Endothelial cell of umbilical vein (primary cell): ENCODE measurements around the gene SPATA3. TPM values are rescaled to one million over a fixed set of nuclear protein-coding genes. Genes with fewer than 3 reads are reported as not detected.

ENCODE experiments used
- BruUV-seq: library from RNA; stranded (reverse); fragments of 400-500 nt; replicated peaks from 2 replicates; lab custom pipeline; 2021; lab: Mats Ljungman, UMichigan
- CTCF ChIA-PET: fragments of 300-600, 350-600 bp; sonication (Branson Sonifier 250); formaldehyde crosslinking; loops from one replicate; lab custom pipeline; 2021; ENCODE audit warnings: antibody characterized with exemption, inconsistent platforms; lab: Charles Lee
- POLR2A ChIA-PET: fragments of 300-600, 350-600 bp; sonication (Branson Sonifier 250); formaldehyde crosslinking; loops from one replicate; lab custom pipeline; 2021; ENCODE audit warnings: antibody characterized with exemption, inconsistent platforms; lab: Charles Lee
- DNase-seq: peaks from one replicate; pipeline ENCODE4 v3.0.0-alpha.2; 2011; ENCODE audit warnings: low read depth, low spot score
- FAIRE-seq: peaks from 2 replicates; lab custom pipeline; 2011; peaks lifted over from hg19 to GRCh38; lab: Jason Lieb, UNC
- H2AFZ ChIP-seq: 2 replicates; pipeline ENCODE4 v1.6.0; 2012; ENCODE audit warnings: low read depth, low read length, control low read depth, inconsistent platforms
- H3K27ac ChIP-seq: 2 replicates; pipeline ENCODE4 v1.5.1; 2011; ENCODE audit warnings: low read depth, mild to moderate bottlenecking, control low read depth, low read length, moderate library complexity; ENCODE audit not compliant: insufficient read depth
- H3K27me3 ChIP-seq, 2 experiments: 2 replicates each; pipeline versions ENCODE4 v1.6.0 to v1.6.1; 2011; ENCODE audit warnings: low read length in 2 of 2, mixed read lengths in 1 of 2; ENCODE audit not compliant: control insufficient read depth in 2 of 2, insufficient read depth in 2 of 2
- H3K36me3 ChIP-seq, 2 experiments: 2 replicates in 1 of 2; 3 replicates in 1 of 2; pipeline ENCODE4 v1.5.1; 2011; ENCODE audit warnings: low read length in 2 of 2, mild to moderate bottlenecking in 1 of 2, moderate library complexity in 1 of 2; ENCODE audit not compliant: control insufficient read depth in 2 of 2, insufficient read depth in 2 of 2; ENCODE audit errors: extremely low read depth in 1 of 2
- H3K4me1 ChIP-seq: 3 replicates; pipeline ENCODE4 v1.5.1; 2011; ENCODE audit warnings: mild to moderate bottlenecking, low read length; ENCODE audit not compliant: control insufficient read depth, insufficient read depth; ENCODE audit errors: extremely low read depth
- H3K4me2 ChIP-seq: 2 replicates; pipeline ENCODE4 v1.6.1; 2011; ENCODE audit warnings: low read length, control low read depth, mixed read lengths; ENCODE audit not compliant: insufficient read depth
- H3K4me3 ChIP-seq, 3 experiments: fragments of 200-600 bp in 1 of 3; sonication (generic), shearing (Covaris generic) in 1 of 3; replicated peaks in 1 of 3; 2 replicates each; pipeline ENCODE4 v1.5.1; 2011 to 2016; ENCODE audit warnings: control low read depth in 3 of 3, low read length in 3 of 3, mild to moderate bottlenecking in 2 of 3, inconsistent platforms in 1 of 3, low read depth in 1 of 3, moderate library complexity in 1 of 3; ENCODE audit not compliant: insufficient read depth in 1 of 3
- H3K79me2 ChIP-seq: 2 replicates; pipeline ENCODE4 v1.6.0; 2012; ENCODE audit warnings: low read length, inconsistent platforms; ENCODE audit not compliant: control insufficient read depth, insufficient read depth
- H3K9ac ChIP-seq: replicated peaks from 2 replicates; pipeline ENCODE3; 2011; ENCODE audit warnings: low read length, control low read depth; ENCODE audit not compliant: insufficient read depth; ENCODE audit errors: extremely low read depth
- H3K9me1 ChIP-seq: replicated peaks from 3 replicates; pipeline ENCODE4 v1.6.0; 2011; ENCODE audit warnings: mild to moderate bottlenecking, low read length; ENCODE audit not compliant: control insufficient read depth, insufficient read depth; ENCODE audit errors: extremely low read depth
- H3K9me3 ChIP-seq: replicated peaks from 2 replicates; pipeline ENCODE4 v1.5.1; 2012; ENCODE audit warnings: low read length, inconsistent platforms; ENCODE audit not compliant: control insufficient read depth, insufficient read depth
- H4K20me1 ChIP-seq: replicated peaks from 2 replicates; pipeline ENCODE3; 2011; ENCODE audit warnings: mild to moderate bottlenecking, low read length; ENCODE audit not compliant: control insufficient read depth, insufficient read depth; ENCODE audit errors: extremely low read depth
- EZH2 ChIP-seq: IDR thresholded peaks from 2 replicates; pipeline ENCODE4 v1.6.1; 2012; ENCODE audit warnings: borderline replicate concordance, low read depth, mild to moderate bottlenecking, moderate library complexity, low read length, inconsistent platforms; ENCODE audit not compliant: severe bottlenecking
- FOS ChIP-seq: IDR thresholded peaks from 2 replicates; pipeline ENCODE4 v1.6.1; 2011; ENCODE audit warnings: mild to moderate bottlenecking, low read length, moderate library complexity, borderline replicate concordance; ENCODE audit not compliant: insufficient read depth
- GATA2 ChIP-seq: IDR thresholded peaks from 2 replicates; pipeline ENCODE4 v1.7.0; 2011; ENCODE audit warnings: low read depth, mild to moderate bottlenecking, moderate library complexity, mixed read lengths, low read length; ENCODE audit not compliant: insufficient read length, insufficient read depth
- JUN ChIP-seq: IDR thresholded peaks from 2 replicates; pipeline ENCODE4 v1.6.1; 2011; ENCODE audit warnings: borderline replicate concordance, low read depth; ENCODE audit not compliant: insufficient read length, insufficient read depth
- MYC ChIP-seq: IDR thresholded peaks from one replicate; pipeline ENCODE4 v1.6.1; 2011; ENCODE audit warnings: mild to moderate bottlenecking, low read depth, low read length
- POLR2A ChIP-seq: IDR thresholded peaks from 2 replicates; pipeline ENCODE4 v1.6.1; 2012; ENCODE audit warnings: low read depth, mild to moderate bottlenecking, control low read depth, low read length
- POLR2AphosphoS5 ChIP-seq: IDR thresholded peaks from 2 replicates; pipeline ENCODE4 v1.6.1; 2012; ENCODE audit warnings: low read depth, mild to moderate bottlenecking, control low read depth, low read length, moderate library complexity; ENCODE audit not compliant: insufficient read depth
- dilution Hi-C: fragments of 300-500 bp; cut with MboI; formaldehyde crosslinking; loops from one replicate; pipeline ENCODE4 v1.15.0; 2019; ENCODE audit warnings: low sequenced_read_pairs; ENCODE audit not compliant: extremely low pct_ligation_motif_present
- intact Hi-C: fragments of 100-400 bp; cut with micrococcal nuclease; formaldehyde crosslinking; loops from one replicate; pipeline ENCODE4 v1.10.0; 2022
- polyA plus RNA-seq, 4 experiments: library from polyadenylated mRNA; depleted of rRNA in 3 of 4; stranded (reverse) in 3 of 4; unstranded in 1 of 4; fragments of >200 nt; gene quantifications; 2 replicates each; pipeline versions ENCODE4 v1.2.1 to v1.2.3, GENCODE V29; 2011 to 2012; ENCODE audit warnings: missing spikeins in 1 of 4
- total RNA-seq: library from RNA; stranded (reverse); gene quantifications from 2 replicates; pipeline ENCODE4 v1.2.3, GENCODE V29; 2021
- TF ChIP-seq, protein P1 (sequence below), 2 donors: IDR thresholded peaks; 1 replicate in 1 of 2; 2 replicates in 1 of 2; pipeline ENCODE4 v1.5.1; 2011; ENCODE audit warnings: low read length in 2 of 2, mild to moderate bottlenecking in 2 of 2, moderate library complexity in 2 of 2, control low read depth in 1 of 2, inconsistent platforms in 1 of 2, low read depth in 1 of 2; ENCODE audit not compliant: insufficient read depth in 1 of 2; ENCODE audit errors: extremely low read depth in 1 of 2
- TF ChIP-seq, protein P2 (sequence below): IDR thresholded peaks from 2 replicates; pipeline ENCODE4 v1.6.1; 2011; ENCODE audit not compliant: insufficient read depth, insufficient read length

The SPATA3 gene
- total and polyA plus RNA-seq, 2 donors (not counting 3 experiments of a cell fraction or from before 2014, with no cell fraction given): not detected

DNA sequence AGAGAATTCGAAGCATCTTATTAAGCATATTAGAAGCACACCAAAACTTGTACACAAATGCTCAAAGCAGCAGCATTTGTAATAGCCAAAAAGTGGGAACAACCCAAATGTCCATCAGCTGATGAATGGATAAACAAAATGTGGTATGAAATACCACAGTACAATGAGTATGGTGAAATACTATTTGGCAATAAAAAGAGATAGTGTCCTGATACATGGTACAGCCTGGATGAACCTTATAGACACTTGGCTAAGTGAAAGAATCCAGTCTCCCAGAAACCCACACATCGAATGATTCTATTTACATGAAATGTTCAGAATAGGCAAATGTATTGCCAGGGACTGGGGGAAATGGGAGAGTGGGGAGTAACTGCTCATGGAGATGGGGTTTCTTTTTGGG is 3.0 kb downstream of the SPATA3 start:
- H2AFZ ChIP-seq: no peak overlapping the region
- dilution Hi-C loops: no loop called here
- no peak overlapping the region for H3K9ac ChIP-seq
- no peaks in the 10 kb centered on the region for H4K20me1 ChIP-seq
- no TSS peak for BruUV-seq
- H3K9me3 ChIP-seq: no peaks in the 10 kb centered on the region
- DNase-seq (no peak), FAIRE-seq (no peak)
- no peak overlapping the region for H3K4me2 ChIP-seq
- no peaks in the 10 kb centered on the region for H3K79me2 ChIP-seq
- ChIA-PET CTCF (interaction anchor here (1.3 to 1.7 kb wide), 2 partner anchors 11 to 174 kb away, joined by 3 read pairs; no protein-coding TSS in a partner anchor), POLR2A (no interaction called here)
- no peak overlapping the region for H3K4me3 ChIP-seq
- TF ChIP-seq MYC: no peak
- TF ChIP-seq, protein P1, sequence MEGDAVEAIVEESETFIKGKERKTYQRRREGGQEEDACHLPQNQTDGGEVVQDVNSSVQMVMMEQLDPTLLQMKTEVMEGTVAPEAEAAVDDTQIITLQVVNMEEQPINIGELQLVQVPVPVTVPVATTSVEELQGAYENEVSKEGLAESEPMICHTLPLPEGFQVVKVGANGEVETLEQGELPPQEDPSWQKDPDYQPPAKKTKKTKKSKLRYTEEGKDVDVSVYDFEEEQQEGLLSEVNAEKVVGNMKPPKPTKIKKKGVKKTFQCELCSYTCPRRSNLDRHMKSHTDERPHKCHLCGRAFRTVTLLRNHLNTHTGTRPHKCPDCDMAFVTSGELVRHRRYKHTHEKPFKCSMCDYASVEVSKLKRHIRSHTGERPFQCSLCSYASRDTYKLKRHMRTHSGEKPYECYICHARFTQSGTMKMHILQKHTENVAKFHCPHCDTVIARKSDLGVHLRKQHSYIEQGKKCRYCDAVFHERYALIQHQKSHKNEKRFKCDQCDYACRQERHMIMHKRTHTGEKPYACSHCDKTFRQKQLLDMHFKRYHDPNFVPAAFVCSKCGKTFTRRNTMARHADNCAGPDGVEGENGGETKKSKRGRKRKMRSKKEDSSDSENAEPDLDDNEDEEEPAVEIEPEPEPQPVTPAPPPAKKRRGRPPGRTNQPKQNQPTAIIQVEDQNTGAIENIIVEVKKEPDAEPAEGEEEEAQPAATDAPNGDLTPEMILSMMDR (IDR thresholded peaks at IDR 0.05; ENCODE audit: extremely low read depth in 1 of 2, insufficient read depth in 1 of 2, low read depth in 1 of 2, low read length in 2 of 2): no peak
- no peak for TF ChIP-seq JUN
- no peak for TF ChIP-seq POLR2A
- no peak for TF ChIP-seq EZH2
- TF ChIP-seq POLR2AphosphoS5: no peak
- TF ChIP-seq GATA2: no peak
- TF ChIP-seq, protein P2, sequence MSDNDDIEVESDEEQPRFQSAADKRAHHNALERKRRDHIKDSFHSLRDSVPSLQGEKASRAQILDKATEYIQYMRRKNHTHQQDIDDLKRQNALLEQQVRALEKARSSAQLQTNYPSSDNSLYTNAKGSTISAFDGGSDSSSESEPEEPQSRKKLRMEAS: no peak
- TF ChIP-seq FOS: no peak
- H3K9me1 ChIP-seq: no peaks in the 10 kb centered on the region
- H3K36me3 ChIP-seq: no peaks in the 10 kb centered on the region
- H3K27ac ChIP-seq: no peak overlapping the region
- peaks cover 2 to 10% of the 10 kb centered on the region in 2 experiments for H3K27me3 ChIP-seq
- intact Hi-C loops: no loop called here
- no peaks in the 10 kb centered on the region for H3K4me1 ChIP-seq
